Right ventricle myocardium inferior (tissue), 1 donor: ENCODE measurements around the gene NPLOC4. TPM values are rescaled to one million over a fixed set of nuclear protein-coding genes. Genes with fewer than 3 reads are reported as not detected.

Source experiments
- ATAC-seq: fragments of 200-7000 bp; cut with Tn5 transposase; one replicate; pipeline ENCODE4 v1.9.1; 2020; ENCODE audit warnings: mild to moderate bottlenecking, moderate library complexity
- DNase-seq: peaks from one replicate; pipeline ENCODE4 v3.0.0; 2021; ENCODE audit errors: missing footprints
- intact Hi-C: fragments of 100-400 bp; cut with DNase I; formaldehyde crosslinking; loops from one replicate; pipeline ENCODE4 v1.11.0; 2022
- total RNA-seq: library from RNA; stranded (reverse); fragmentation: NEBNext Ultra II Directional; extraction: Animal tissue kit (Norgen Biotek cat#: 25700); gene quantifications from one replicate; pipeline ENCODE4 v1.2.1, GENCODE V29; 2021
- donor health status: DM: no; HTN: yes; CAD: no; lungs with severe emphysema.

NPLOC4 gene
- total RNA-seq, 1 donor from 2014 or later, result 82.0 TPM

- intact Hi-C loops, result loop anchor here (5.0 kb wide), 1 partner anchor 92 kb away; no protein-coding TSS in a partner anchor
These were observed 126.7 kb downstream of the NPLOC4 start for GRCh38 chr17:81509972-81510784.

GRCh38 chr17:81509207-81509971, 127.5 kb downstream of the NPLOC4 start:
- no peak for ATAC-seq
- intact Hi-C loops, result no loop called here
- no peak for DNase-seq

More at GRCh38 chr17:81509972-81510784, 126.7 kb downstream of the NPLOC4 start:
- DNase-seq (no peak), ATAC-seq (no peak)

- intact Hi-C loops, result no loop called here
- DNase-seq (no peak), ATAC-seq (no peak)
These were observed 128.2 kb downstream of the NPLOC4 start for GRCh38 chr17:81508639-81509206.

Other genes starting within 250 kb of the NPLOC4 start
- gene BAHCC1, start 241.7 kb downstream of the NPLOC4 start, total RNA-seq, result 9.9 TPM
- 468 TPM for gene ACTG1, start 124.3 kb downstream of the NPLOC4 start, total RNA-seq
- gene FSCN2, start 108.7 kb downstream of the NPLOC4 start, total RNA-seq, result 0.19 TPM
- gene FAAP100, start 84.8 kb downstream of the NPLOC4 start, total RNA-seq, result 14.8 TPM
- gene TSPAN10, start 84 bp upstream of the NPLOC4 start, total RNA-seq, result 0.24 TPM
- gene PDE6G, start 19.4 kb upstream of the NPLOC4 start, total RNA-seq, result not detected
- gene OXLD1, start 29.5 kb upstream of the NPLOC4 start, total RNA-seq, result 18.6 TPM
- gene CCDC137, start 29.6 kb upstream of the NPLOC4 start, total RNA-seq, result 6.1 TPM
- 11.9 TPM for gene ARL16, start 46.7 kb upstream of the NPLOC4 start, total RNA-seq
- 36.6 TPM for gene HGS, start 46.9 kb upstream of the NPLOC4 start, total RNA-seq
- gene MRPL12, start 66.3 kb upstream of the NPLOC4 start, total RNA-seq, result 177 TPM
- gene SLC25A10, start 75.2 kb upstream of the NPLOC4 start, total RNA-seq, result 7.4 TPM
- gene GCGR, start 167.0 kb upstream of the NPLOC4 start, total RNA-seq, result not detected
- gene MCRIP1, start 196.2 kb upstream of the NPLOC4 start, total RNA-seq, result 109 TPM
- gene PPP1R27, start 197.9 kb upstream of the NPLOC4 start, total RNA-seq, result not detected
- gene P4HB, start 223.4 kb upstream of the NPLOC4 start, total RNA-seq, result 355 TPM
- 126 TPM for gene ARHGDIA, start 234.2 kb upstream of the NPLOC4 start, total RNA-seq